ENCODE measurements around the gene CDX2. TPM values are rescaled to one million over a fixed set of nuclear protein-coding genes. Genes with fewer than 3 reads are reported as not detected.

Gene CDX2
- total RNA-seq, 1 experiment from 2014 or later: 12.5 TPM

GRCh38 chr13:27965740-27966640, 3.1 kb downstream of the CDX2 start:
- peaks cover 0 to 4% of the 10 kb centered on the region in 2 experiments; a peak in 1 of 4 replicates for H3K36me3 ChIP-seq (ENCODE audit: control insufficient read depth in 1 of 2, insufficient read depth in 2 of 2, low read length in 2 of 2)
- no peak for TF ChIP-seq MAX (IDR thresholded peaks at IDR 0.05)
- CTCF ChIA-PET: interaction anchor here (1.9 kb wide), 1 partner anchor 139 kb away, joined by 5 read pairs; no protein-coding TSS in a partner anchor

GRCh38 chr13:27965343-27965739, 3.8 kb downstream of the CDX2 start:
- no peak overlapping the region for H3K4me2 ChIP-seq (ENCODE audit: low read length)
- CTCF ChIA-PET: interaction anchor here (1.9 to 2.1 kb wide), 2 partner anchors 12 to 139 kb away, joined by 5 to 7 read pairs; no protein-coding TSS in a partner anchor
- DNase-seq (ENCODE audit: low read depth, low spot score) (no peak), ATAC-seq (no peak)
- BruUV-seq (replicated peaks): no TSS peak
- peaks cover 6 to 23% of the 10 kb centered on the region in 2 experiments; a peak in 3 of 4 replicates for H3K4me1 ChIP-seq (ENCODE audit: control insufficient read depth in 1 of 2, insufficient read depth in 2 of 2, low read length in 2 of 2)
- RAD21 ChIA-PET (ENCODE audit: low non-redundant PET in 1 of 2, low total read pairs in 2 of 2, uncharacterized antibody in 2 of 2, unreplicated experiment in 2 of 2): no interaction called here
- H3K27ac ChIP-seq (ENCODE audit: low read depth, low read length): no peak overlapping the region
- H3K79me2 ChIP-seq (ENCODE audit: insufficient read depth, low read length): peaks cover 40% of the 10 kb centered on the region
- H4K20me1 ChIP-seq (ENCODE audit: insufficient read depth): no peaks in the 10 kb centered on the region
- intact Hi-C loops (cut with micrococcal nuclease): loop anchor here (5.0 kb wide), 1 partner anchor 583 kb away; no protein-coding TSS in a partner anchor
- H3K9ac ChIP-seq (ENCODE audit: low read length): no peak overlapping the region
- peaks cover 0 to 4% of the 10 kb centered on the region in 2 experiments; a peak in 1 of 4 replicates for H3K36me3 ChIP-seq (ENCODE audit: control insufficient read depth in 1 of 2, insufficient read depth in 2 of 2, low read length in 2 of 2)
- no peak overlapping the region for H2AFZ ChIP-seq (ENCODE audit: low read depth, low read length, poor library complexity, severe bottlenecking)
- no peaks in the 10 kb centered on the region for H3K9me2 ChIP-seq (ENCODE audit: insufficient read depth)
- no peaks in the 10 kb centered on the region for H3K27me3 ChIP-seq (ENCODE audit: insufficient read depth, low read length)
- POLR2A ChIA-PET: no interaction called here
- no peak overlapping the region for H3K4me3 ChIP-seq (replicated peaks in 1 of 2; ENCODE audit: low read depth in 1 of 2, low read length in 2 of 2)
- no peaks in the 10 kb centered on the region for H3K9me3 ChIP-seq (ENCODE audit: control insufficient read depth in 1 of 2, insufficient read depth in 1 of 2, low read depth in 1 of 2, low read length in 2 of 2)
- TF ChIP-seq CBX3 (IDR thresholded peaks at IDR 0.05; ENCODE audit: low read depth) (no peak), REST (IDR thresholded peaks at IDR 0.05; ENCODE audit: low read depth) (no peak), EZH2phosphoT487 (IDR thresholded peaks at IDR 0.05; ENCODE audit: borderline replicate concordance) (no peak), MAX (IDR thresholded peaks at IDR 0.05) (no peak), ZFX (IDR thresholded peaks at IDR 0.05) (no peak), JUND (IDR thresholded peaks at IDR 0.05) (no peak), SP1 (IDR thresholded peaks at IDR 0.05; ENCODE audit: low read depth) (no peak), YY1 (IDR thresholded peaks at IDR 0.05; ENCODE audit: extremely low read depth, insufficient replicate concordance, low read depth, low read length) (no peak), CTCF (IDR thresholded peaks at IDR 0.05 in 2 of 3, conservative IDR thresholded peaks at IDR 0.05 in 1 of 3; ENCODE audit: borderline replicate concordance in 1 of 3, insufficient read depth in 1 of 3, low read depth in 2 of 3, low read length in 2 of 3) (no peak), EZH2 (IDR thresholded peaks at IDR 0.05) (no peak), SRF (IDR thresholded peaks at IDR 0.05; ENCODE audit: low read depth) (no peak), CEBPB (IDR thresholded peaks at IDR 0.05; ENCODE audit: low read depth) (no peak), RAD21 (IDR thresholded peaks at IDR 0.05; ENCODE audit: low read depth) (no peak)

More at GRCh38 chr13:27965740-27966640, 3.1 kb downstream of the CDX2 start:
- BruUV-seq (replicated peaks): no TSS peak
- peaks cover 6 to 20% of the 10 kb centered on the region in 2 experiments; a peak in 3 of 4 replicates for H3K4me1 ChIP-seq (ENCODE audit: control insufficient read depth in 1 of 2, insufficient read depth in 2 of 2, low read length in 2 of 2)
- no peak overlapping the region for H3K4me2 ChIP-seq (ENCODE audit: low read length)
- no peaks in the 10 kb centered on the region for H3K9me2 ChIP-seq (ENCODE audit: insufficient read depth)
- ChIA-PET RAD21 (ENCODE audit: low non-redundant PET in 1 of 2, low total read pairs in 2 of 2, uncharacterized antibody in 2 of 2, unreplicated experiment in 2 of 2) (no interaction called here), POLR2A (no interaction called here)
- no peak overlapping the region for H3K4me3 ChIP-seq (replicated peaks in 1 of 2; ENCODE audit: low read depth in 1 of 2, low read length in 2 of 2)
- no peak for ATAC-seq
- no peak overlapping the region for H2AFZ ChIP-seq (ENCODE audit: low read depth, low read length, poor library complexity, severe bottlenecking)
- no peaks in the 10 kb centered on the region for H4K20me1 ChIP-seq (ENCODE audit: insufficient read depth)
- DNase-seq (ENCODE audit: low read depth, low spot score): no peak
- no peaks in the 10 kb centered on the region for H3K9me3 ChIP-seq (ENCODE audit: control insufficient read depth in 1 of 2, insufficient read depth in 1 of 2, low read depth in 1 of 2, low read length in 2 of 2)
- no peak overlapping the region for H3K27ac ChIP-seq (ENCODE audit: low read depth, low read length)
- H3K79me2 ChIP-seq (ENCODE audit: insufficient read depth, low read length): peaks cover 40% of the 10 kb centered on the region
- H3K9ac ChIP-seq (ENCODE audit: low read length): no peak overlapping the region
- intact Hi-C loops (cut with micrococcal nuclease): loop anchor here (5.0 kb wide), 1 partner anchor 584 kb away; no protein-coding TSS in a partner anchor
- no peaks in the 10 kb centered on the region for H3K27me3 ChIP-seq (ENCODE audit: insufficient read depth, low read length)

All from HCT116 (cell line).